Mononuclear cell (primary cell): Measurements from ENCODE around the gene GRM8. TPM values are rescaled to one million over a fixed set of nuclear protein-coding genes. Genes with fewer than 3 reads are reported as not detected.

Experiments used
- H3K27me3 ChIP-seq: 2 replicates; pipeline ENCODE4 v1.6.0; 2011; ENCODE audit warnings: low read length, control low read depth; ENCODE audit not compliant: insufficient read depth
- H3K4me1 ChIP-seq: 2 replicates; pipeline ENCODE4 v1.5.1; 2011; ENCODE audit warnings: mild to moderate bottlenecking, low read length, control low read depth; ENCODE audit not compliant: insufficient read depth
- H3K4me3 ChIP-seq: 2 replicates; pipeline ENCODE4 v1.5.1; 2011; ENCODE audit warnings: mild to moderate bottlenecking, low read length, moderate library complexity
- H3K9me3 ChIP-seq: 2 replicates; pipeline ENCODE4 v1.5.1; 2011; ENCODE audit warnings: low read depth, mild to moderate bottlenecking, control low read depth, low read length
- total RNA-seq: library from RNA; depleted of rRNA; stranded (reverse); fragments of >200 nt; gene quantifications from one replicate; pipeline ENCODE4 v1.2.3, GENCODE V29; 2012

The GRM8 gene
- total RNA-seq, 1 donor, result not detected

- Histone ChIP-seq H3K9me3 (no peaks in the 10 kb centered on the region), H3K27me3 (no peaks in the 10 kb centered on the region), H3K4me1 (no peaks in the 10 kb centered on the region), H3K4me3 (no peak overlapping the region)
Measured at GRCh38 chr7:126778101-126778500, 474.6 kb downstream of the GRM8 start.

- Histone ChIP-seq H3K4me3 (no peak overlapping the region), H3K9me3 (no peaks in the 10 kb centered on the region), H3K27me3 (no peaks in the 10 kb centered on the region), H3K4me1 (no peaks in the 10 kb centered on the region)
Measured at GRCh38 chr7:126776498-126776897, 476.2 kb downstream of the GRM8 start.

GRCh38 chr7:126774077-126774476 lies 478.7 kb downstream of the GRM8 start:
- H3K27me3 ChIP-seq, result no peaks in the 10 kb centered on the region
- H3K4me1 ChIP-seq, result no peaks in the 10 kb centered on the region
- no peak overlapping the region for H3K4me3 ChIP-seq
- no peaks in the 10 kb centered on the region for H3K9me3 ChIP-seq

GRCh38 chr7:126768836-126769235 lies 483.9 kb downstream of the GRM8 start:
- Histone ChIP-seq H3K4me3 (no peak overlapping the region), H3K27me3 (no peaks in the 10 kb centered on the region), H3K4me1 (no peaks in the 10 kb centered on the region), H3K9me3 (no peaks in the 10 kb centered on the region)

GRCh38 chr7:126760914-126761577 lies 491.7 kb downstream of the GRM8 start:
- H3K4me1 ChIP-seq, result no peaks in the 10 kb centered on the region
- no peak overlapping the region for H3K4me3 ChIP-seq
- no peaks in the 10 kb centered on the region for H3K9me3 ChIP-seq
- no peaks in the 10 kb centered on the region for H3K27me3 ChIP-seq

GRCh38 chr7:126755381-126755780 lies 497.4 kb downstream of the GRM8 start:
- Histone ChIP-seq H3K4me3 (no peak overlapping the region), H3K9me3 (no peaks in the 10 kb centered on the region), H3K27me3 (no peaks in the 10 kb centered on the region), H3K4me1 (no peaks in the 10 kb centered on the region)

- no peaks in the 10 kb centered on the region for H3K4me1 ChIP-seq
- H3K9me3 ChIP-seq, result no peaks in the 10 kb centered on the region
- H3K27me3 ChIP-seq, result no peaks in the 10 kb centered on the region
- H3K4me3 ChIP-seq, result no peak overlapping the region
Measured at GRCh38 chr7:126750207-126750911, 502.4 kb downstream of the GRM8 start.

GRCh38 chr7:126728967-126729366 lies 523.8 kb downstream of the GRM8 start:
- no peaks in the 10 kb centered on the region for H3K9me3 ChIP-seq
- no peaks in the 10 kb centered on the region for H3K27me3 ChIP-seq
- H3K4me3 ChIP-seq, result no peak overlapping the region
- no peaks in the 10 kb centered on the region for H3K4me1 ChIP-seq

GRCh38 chr7:126727930-126728391 lies 524.8 kb downstream of the GRM8 start:
- H3K9me3 ChIP-seq, result no peaks in the 10 kb centered on the region
- no peaks in the 10 kb centered on the region for H3K4me1 ChIP-seq
- H3K27me3 ChIP-seq, result no peaks in the 10 kb centered on the region
- no peak overlapping the region for H3K4me3 ChIP-seq

- no peaks in the 10 kb centered on the region for H3K9me3 ChIP-seq
- no peaks in the 10 kb centered on the region for H3K4me1 ChIP-seq
- no peak overlapping the region for H3K4me3 ChIP-seq
- H3K27me3 ChIP-seq, result no peaks in the 10 kb centered on the region
Measured at GRCh38 chr7:126723966-126724544, 528.7 kb downstream of the GRM8 start.

- H3K4me3 ChIP-seq, result no peak overlapping the region
- no peaks in the 10 kb centered on the region for H3K9me3 ChIP-seq
- H3K27me3 ChIP-seq, result no peaks in the 10 kb centered on the region
- no peaks in the 10 kb centered on the region for H3K4me1 ChIP-seq
Measured at GRCh38 chr7:126720232-126720631, 532.5 kb downstream of the GRM8 start.

- no peaks in the 10 kb centered on the region for H3K27me3 ChIP-seq
- H3K4me3 ChIP-seq, result no peak overlapping the region
- H3K9me3 ChIP-seq, result no peaks in the 10 kb centered on the region
- no peaks in the 10 kb centered on the region for H3K4me1 ChIP-seq
Measured at GRCh38 chr7:126718419-126718818, 534.3 kb downstream of the GRM8 start.

GRCh38 chr7:126716321-126716720 lies 536.4 kb downstream of the GRM8 start:
- Histone ChIP-seq H3K27me3 (no peaks in the 10 kb centered on the region), H3K9me3 (no peaks in the 10 kb centered on the region), H3K4me3 (no peak overlapping the region), H3K4me1 (no peaks in the 10 kb centered on the region)

GRCh38 chr7:126715076-126715475 lies 537.7 kb downstream of the GRM8 start:
- no peaks in the 10 kb centered on the region for H3K4me1 ChIP-seq
- H3K4me3 ChIP-seq, result no peak overlapping the region
- H3K9me3 ChIP-seq, result no peaks in the 10 kb centered on the region
- no peaks in the 10 kb centered on the region for H3K27me3 ChIP-seq

- Histone ChIP-seq H3K9me3 (no peaks in the 10 kb centered on the region), H3K27me3 (no peaks in the 10 kb centered on the region), H3K4me3 (no peak overlapping the region), H3K4me1 (peaks cover 5% of the 10 kb centered on the region)
Measured at GRCh38 chr7:126702242-126703016, 550.3 kb downstream of the GRM8 start.
